NCI-H1092 treated with DMSO at 0.1 percent for 48 hours (cell line): ENCODE measurements around the gene SCAND1.

ENCODE experiments used
- DNase-seq: peaks from one replicate; lab custom pipeline; 2025; lab: John Stamatoyannopoulos, UW

The SCAND1 gene

DNA sequence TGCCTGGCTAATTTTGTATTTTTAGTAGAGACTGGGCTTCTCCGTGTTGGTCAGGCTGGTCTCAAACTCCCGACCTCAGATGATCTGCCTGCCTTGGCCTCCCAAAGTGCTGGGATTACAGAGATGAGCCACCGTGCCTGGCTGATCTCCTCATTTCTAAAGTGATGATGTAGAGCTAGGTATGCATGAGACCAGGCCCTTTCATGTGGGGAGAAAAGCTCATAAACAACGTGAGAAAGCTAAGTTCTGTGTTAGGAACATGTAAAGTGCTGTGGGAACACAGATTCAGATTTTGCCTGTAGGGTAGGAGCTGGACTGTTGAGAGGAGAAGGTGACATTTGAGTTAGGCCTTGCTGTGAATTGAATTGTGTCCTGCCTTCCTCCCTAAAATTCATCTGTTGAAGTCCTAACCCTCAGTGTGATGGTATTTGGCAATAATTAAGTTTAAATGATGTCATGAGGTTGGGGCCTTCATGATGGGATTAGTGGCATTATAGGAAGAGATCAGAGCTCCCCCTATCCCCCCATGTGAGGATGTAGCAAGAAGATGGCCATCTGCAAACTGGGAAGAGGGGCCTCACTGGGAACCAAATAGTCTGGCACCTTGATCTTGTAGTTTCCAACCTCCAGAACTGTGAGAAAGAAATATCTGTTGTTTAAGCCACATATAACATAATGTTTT lies 49.2 kb downstream of the SCAND1 start:
- no peak for DNase-seq

DNA sequence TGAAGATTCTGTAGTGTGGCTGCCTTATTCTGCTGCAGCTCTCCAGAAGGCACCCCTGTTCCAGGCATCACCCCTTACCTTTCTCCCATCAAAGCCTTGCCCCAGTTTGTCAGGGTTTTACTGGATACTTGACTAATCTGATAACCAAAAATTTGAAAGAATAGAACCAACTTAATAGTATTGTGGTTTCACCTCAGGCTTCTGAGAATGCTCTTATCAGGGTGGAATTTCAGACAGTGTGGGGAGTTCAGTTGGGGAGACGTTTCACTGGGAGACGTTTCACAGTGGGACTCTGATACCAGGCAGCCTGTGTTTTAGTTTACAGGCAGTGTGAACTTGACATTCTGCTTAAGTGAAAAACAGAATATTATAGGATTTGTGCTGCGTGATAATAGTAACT lies 50.5 kb downstream of the SCAND1 start:
- no peak for DNase-seq
